COLO829 (cell line): ENCODE measurements around the gene GPC5.

Experiments used
- DNase-seq: peaks from one replicate; pipeline ENCODE4 v3.0.0; 2012; ENCODE audit warnings: low spot score

Gene GPC5

DNA sequence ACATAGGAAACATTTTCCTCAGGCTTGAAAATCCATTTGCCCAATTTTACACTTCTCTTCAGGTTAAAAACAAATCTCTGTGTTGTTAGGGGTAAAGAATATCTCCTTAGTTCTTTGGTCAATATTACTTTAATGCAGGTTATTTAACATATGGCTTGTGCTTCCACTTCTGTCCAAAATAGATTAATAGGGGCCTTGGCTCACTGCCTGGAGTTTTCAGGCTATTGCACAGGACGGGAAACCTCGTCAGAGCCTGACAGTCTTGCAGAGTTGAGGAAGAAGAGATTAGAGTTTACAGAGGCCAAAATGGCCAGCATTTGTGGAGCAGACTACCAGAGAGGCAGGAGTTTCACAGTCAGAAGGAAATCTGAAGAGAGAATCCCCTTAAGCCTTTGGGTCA, 964.3 kb downstream of the GPC5 start:
- DNase-seq: no peak

DNA sequence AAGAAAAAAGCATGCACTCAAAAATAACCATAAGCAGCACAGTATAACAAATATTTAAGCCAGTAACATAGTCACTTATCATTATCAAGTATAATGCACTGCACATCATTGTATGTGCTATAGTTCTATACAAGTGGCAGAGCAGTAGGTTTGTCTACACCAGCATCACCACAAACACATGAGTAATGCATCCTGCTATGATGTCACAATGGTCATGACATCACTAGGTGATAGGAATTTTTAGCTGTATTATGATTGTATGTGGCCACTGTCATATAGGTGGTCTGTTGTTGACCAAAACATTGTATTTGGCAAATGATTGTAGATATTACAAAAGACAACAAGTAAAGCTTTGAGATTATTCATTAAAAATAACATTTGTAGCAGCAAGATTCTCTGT, 967.5 kb downstream of the GPC5 start:
- DNase-seq: no peak

DNA sequence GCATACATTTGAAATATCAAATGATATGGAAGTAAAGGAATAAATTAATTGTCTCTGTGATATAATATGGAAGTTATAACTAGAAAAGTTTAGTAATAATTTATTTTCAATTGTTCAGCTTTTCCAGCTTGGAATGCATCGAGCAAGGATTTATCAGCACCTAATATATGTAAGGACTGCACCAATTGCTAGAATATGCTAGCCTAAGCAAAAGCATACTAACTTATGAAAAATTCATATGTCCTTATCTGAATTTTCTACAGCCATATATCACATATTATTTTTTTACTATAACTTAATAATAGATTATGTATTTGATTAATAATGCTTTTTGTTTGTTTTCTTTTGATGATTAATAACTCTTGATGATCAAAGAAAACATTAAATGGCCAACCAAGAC, 979.0 kb downstream of the GPC5 start:
- DNase-seq: no peak

DNA sequence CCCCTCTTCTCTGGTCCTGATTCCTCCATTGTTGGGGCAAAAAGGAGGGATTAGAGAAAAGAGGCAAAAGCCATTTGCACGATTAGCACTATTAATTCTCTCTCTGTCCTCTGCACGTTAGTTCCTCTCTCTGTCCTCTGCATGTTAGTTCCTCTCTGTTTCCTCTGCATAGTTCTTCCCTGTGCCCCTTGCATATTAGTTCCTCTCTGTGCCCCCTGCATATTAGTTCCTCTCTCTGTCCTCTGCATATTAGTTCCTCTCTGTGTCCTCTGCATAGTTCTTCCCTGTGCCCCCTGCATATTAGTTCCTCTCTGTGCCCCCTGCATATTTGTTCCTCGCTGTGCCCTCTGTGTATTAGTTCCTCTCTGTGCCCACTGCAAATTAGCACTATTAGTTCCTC, 981.0 kb downstream of the GPC5 start:
- no peak for DNase-seq

DNA sequence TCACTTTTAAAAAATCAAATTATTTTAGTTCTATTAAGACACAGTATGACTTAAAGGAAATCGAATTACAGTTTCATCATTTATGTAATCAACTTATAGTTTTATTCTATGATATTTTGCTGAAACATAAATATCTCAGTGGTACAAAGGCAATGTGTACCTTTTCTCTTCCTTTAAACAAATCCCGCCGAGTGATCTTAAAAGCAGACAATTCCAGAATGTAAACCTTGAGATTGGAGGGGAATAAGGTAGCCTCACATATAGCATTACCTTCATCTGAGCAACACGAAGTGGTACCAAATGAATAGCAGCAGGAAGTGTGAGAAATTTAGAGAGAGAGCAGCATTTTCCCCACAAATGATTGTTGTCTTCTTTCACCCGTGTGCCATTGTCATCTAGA, 986.0 kb downstream of the GPC5 start:
- no peak for DNase-seq

DNA sequence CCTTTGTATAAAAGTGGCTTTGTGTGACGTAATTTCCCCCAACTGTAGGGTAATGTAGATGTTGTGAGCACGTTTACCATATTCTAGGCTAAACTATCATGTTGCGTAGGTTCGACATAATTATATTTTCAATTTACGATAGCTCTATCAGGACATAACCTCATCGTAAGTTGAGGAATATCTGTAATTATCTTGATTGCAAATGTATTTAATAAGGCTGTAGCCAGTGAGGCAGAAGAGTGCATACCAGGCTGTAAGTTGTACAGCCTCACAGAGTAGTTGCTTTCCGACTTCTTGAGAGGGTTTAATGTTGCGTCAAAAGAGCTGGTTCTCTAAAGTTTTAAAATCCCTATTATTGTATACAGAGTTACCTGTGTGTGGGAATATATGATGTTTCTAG, 988.8 kb downstream of the GPC5 start:
- DNase-seq: no peak

DNA sequence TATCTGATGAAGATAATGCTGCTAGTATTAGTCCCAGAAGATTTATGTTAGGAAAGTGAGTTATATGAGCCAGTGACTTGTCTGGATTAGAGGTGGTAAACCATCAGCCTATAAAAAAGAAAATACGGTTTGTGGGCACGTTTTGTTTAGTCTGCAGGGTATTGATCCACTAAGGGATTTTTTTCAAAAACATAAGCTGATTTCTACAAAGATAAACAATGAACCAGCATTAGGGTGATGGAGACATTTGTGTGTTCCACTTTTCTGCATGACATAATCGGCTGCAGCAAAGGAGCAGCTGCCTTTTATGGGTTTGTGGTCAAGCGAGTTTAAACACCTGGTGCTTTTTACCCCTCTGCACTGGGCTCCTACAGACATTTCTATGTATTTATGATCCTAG, 991.8 kb downstream of the GPC5 start:
- no peak for DNase-seq

DNA sequence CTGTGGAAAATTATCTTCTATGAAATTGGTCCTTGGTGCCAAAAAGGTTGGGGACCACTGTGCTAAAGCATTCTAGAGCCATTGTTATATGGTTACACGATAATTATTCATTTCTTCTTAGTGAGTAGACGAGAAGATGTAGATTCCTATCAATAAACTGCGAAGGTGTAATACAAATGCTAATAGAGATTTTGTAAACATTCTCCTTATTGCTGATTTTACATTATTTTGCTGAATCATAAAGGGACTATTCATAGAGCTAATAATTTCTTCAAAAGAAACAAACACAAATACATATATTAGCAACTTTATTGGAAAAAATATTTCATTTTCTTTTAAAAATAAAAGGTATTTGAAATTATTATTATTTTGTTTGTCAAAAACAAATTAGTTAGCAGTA, 1005.2 kb downstream of the GPC5 start:
- DNase-seq: no peak

DNA sequence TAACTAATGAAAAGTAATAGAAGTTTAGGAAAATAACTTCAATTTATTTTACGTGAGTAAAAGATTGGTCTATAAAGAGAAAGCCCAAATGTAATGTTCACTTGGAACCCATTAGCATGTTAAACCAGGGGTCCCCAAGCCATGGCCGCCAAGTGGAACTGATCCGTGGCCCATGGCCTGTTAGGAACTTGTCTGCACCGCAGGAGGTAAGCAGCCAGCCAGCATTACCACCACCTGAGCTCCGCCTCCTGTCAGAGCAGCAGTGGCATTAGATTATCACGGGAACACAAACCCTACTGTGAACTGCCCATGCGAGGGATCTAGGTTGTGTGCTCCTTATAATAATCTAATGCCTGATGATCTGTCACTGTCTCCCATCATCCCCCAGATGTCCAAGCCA, 1009.4 kb downstream of the GPC5 start:
- no peak for DNase-seq

DNA sequence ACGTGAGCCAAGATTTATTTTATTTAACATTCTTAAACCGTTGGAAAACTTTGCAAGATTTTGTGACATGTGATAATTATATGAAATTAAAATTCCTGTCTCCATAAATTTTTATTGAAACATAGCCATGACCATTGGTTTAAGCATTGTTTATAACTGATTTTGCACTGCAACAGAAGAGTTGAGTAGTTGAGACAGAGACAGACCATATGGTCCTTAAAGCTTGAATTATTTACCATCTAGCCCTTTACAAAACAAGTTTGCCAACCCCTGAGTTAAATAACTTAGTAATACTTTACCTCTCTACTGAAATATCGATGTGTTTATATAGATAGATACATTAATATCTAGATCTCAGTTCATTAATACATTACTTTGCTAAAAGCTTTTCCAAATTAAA, 1014.1 kb downstream of the GPC5 start:
- no peak for DNase-seq

DNA sequence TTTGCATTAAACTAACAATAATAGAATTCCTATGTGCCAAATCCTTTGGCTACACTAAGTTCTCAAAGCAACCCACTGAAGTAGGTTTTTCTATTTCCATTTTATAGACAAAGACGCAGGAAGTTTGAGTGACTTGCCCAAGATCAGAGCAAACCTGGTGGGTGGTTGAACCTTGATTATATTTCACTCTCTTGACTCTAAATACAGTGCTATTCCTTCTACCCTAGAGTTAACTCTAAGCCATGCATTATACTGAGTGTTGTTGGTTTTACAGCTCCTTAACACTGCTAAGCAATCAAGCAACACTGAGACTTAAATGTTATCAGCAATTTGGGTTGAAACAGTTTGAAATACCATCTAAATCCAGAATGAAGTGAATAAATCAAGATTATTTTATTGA, 1014.6 kb downstream of the GPC5 start:
- no peak for DNase-seq

DNA sequence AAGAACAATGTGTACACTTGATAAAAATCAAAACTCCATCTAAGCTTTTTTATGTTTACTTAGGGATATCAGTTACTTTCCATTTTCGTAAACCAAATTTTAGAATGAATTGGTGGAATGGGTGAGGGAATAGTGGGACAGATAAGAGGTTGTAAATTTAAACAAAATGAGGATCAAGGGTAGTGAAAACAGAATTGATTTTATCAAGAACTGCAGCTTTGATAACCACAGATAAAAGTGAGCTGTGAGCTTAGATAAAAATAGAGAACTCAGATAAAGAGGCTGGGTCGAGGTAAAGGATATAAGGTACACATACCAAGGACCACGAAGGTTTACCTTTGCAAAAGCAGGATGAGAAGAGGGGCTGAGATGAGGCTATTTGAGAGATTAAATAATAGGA, 1015.0 kb downstream of the GPC5 start:
- no peak for DNase-seq

DNA sequence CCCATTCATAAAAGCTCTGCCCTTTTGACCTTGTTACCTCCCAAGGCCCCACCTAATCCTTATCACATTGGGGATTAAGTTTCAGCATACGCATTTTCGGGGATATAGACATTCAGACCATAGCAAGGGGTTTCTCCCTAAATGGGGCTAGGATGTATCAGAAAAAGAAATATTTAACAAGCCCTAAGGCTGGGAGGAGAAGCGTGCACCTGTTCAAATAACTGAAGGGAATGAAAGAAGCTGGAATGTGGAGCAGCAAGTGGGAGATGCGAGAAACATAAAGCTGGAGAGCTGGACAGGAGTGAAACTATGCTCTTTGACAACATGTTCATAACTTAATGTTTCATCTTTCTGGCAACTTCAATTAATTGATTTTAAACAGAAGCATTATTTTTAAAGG, 1016.4 kb downstream of the GPC5 start:
- DNase-seq: no peak

DNA sequence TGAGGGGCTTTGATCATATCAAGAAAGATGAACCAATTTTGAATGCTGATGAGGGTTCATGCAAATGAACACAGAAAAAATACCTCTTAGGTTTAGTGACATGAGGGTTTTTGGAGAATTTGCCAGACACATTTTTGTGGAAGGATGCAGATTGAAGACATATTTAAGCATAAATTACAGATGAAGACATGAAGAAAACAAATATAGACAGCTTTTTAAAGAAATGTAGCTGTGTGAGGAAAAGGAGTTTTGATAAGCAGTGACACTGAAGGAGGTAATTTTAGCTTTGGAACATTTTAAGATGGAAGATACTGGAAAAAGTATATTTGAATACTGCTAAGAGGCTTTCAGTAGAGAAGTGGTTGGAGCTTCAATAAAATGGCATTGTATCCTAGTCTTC, 1017.4 kb downstream of the GPC5 start:
- DNase-seq: no peak

DNA sequence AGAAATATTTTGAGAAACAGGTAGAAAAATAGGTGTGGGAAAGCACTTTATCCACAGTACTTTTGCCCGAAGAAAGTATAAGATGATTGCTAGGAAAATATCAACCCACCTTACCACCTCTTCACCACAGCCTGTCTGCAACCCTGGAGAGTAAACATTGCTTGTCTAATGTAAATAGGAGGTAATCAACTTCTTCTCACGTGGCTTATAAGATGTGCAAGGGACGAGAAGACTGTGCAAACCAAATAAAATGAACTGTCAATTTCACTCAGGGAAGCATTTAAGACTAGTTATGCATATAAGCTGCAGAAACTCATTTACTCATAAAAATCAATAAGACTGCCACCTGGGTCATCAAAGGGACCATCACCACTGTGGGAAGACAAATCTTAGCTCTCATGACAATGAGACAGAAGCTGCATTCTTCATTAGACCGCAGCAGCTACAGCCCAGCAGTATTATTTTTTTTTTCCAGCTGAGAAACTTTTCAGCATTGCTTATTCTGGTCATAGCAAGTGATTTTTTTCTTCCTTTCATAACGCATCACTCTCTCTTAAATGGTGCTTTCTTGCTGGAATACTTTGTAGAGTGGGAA, 1020.5 kb downstream of the GPC5 start:
- DNase-seq: no peak

DNA sequence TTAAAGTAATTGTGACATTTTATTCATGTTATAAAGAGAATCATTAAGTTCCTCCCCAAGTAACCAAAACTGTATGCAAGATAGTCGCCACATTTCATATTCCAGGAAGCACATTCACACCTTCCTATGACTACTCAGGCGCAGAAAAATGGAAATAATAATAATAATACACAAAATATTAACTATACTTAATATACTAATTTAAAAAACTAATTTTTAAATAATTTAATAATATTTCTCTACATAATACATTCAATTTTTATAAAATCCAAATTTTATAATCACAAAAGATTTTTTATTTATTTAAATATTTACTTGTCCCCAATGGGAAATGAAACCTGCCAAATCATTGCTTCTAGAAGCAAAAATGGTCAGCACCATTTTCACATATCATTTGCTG, 1030.8 kb downstream of the GPC5 start:
- no peak for DNase-seq

DNA sequence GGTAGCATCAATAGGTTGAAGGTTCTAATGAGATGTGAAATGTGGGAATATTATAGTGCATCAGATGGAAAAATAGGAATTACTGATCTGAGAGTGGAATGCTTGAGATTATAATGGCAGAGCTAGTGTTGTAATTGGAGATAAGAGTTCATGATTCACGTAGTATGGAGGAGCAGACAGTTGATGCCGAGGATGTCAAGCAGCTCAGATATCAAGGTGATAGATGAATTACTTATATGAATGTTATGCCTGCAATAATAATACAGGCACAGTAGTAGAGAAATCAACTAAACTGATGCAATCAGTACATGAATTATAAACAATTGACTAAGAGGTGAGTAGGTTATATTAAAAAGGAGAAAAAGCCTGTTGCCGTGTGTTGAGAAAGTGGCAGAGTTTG, 1035.0 kb downstream of the GPC5 start:
- no peak for DNase-seq

DNA sequence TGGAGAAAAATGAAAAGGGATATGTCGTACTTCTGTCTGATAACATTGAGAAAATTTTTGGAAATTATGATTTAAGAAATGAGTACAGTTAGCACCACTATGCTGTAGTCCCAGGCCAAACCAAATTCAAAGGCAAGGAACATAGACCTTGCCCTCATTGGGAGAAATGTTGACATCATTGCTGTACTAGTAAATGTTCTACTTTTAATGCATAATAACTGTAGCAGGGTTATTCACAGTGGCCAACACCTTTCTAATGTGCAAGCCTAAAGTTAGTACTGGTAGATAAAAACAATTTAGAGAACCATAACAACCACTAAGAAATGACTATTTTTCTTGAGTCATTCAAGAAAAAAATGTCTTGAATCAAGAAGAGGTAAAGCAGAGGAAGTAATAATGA, 1035.5 kb downstream of the GPC5 start:
- no peak for DNase-seq

DNA sequence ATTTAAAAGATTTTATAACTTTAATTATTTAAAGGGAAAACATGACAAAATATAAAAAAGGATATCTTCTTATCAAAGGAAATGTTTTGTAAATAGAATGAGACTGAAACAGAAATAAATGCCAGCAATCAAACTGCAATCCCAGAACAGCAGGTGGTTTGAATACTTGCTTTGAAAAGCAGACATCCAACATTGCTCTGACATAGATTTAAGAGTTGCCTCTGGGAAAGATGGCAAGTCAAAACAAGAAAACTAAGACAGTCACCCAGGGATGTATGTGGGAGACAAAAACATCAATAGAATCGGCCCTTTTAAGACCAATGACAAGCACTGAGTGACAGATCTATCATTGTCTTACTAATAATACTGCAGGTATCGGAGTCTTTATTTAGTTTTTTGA, 1038.5 kb downstream of the GPC5 start:
- no peak for DNase-seq

DNA sequence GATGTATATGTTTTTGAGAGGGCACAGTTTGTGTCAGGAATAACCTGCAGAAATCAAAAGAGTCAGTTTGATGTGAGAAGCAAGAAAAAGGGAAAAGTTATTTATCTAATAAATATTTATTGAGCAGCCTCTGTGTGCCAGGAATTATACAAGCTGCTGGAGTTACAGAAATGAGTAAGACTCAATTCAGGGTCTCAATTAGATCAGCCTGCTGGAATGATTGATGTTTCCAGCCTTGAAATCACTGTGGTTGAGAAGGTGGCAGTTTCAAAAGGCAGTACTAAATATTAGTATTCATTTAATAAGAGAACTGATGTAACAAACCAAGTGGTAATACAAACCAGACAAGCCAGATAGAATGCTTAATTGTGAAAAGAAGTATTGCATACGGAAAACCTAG, 1045.8 kb downstream of the GPC5 start:
- DNase-seq: no peak

DNA sequence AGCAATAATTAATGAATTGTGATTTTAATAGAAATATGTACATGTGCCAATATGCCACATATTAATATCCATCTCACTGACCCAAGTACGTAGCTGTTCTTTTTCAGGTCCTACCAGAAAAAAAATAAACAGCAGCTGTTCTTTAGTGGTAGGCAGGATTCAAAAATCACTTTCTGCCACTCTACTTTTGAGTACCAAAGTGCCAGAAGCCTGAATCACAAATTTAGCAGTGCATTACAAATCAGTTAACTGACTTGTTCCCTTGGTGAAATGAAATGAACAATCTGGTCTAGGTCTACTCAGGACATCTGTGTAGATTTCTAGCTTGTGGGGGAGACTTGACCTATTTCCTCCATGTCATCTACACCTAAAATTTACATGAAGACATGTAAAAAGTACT, 1052.6 kb downstream of the GPC5 start:
- no peak for DNase-seq

DNA sequence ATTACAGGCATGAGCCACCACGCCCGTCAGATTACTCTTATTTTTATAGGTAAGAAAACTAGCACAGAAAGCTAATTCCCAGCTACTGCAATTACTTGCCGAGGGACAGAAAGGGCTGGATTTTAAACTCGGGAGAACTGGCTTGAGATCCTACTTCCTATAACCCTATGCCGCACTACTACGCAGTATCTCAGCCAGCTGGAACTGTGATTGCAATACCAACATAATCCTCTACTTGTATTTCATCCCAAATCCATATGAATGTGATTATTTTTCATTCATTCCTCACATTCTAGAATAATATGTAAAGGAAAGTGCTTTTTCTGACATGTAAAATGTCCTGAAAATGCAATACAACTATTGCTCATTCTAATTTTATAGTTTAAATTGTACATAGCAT, 1054.4 kb downstream of the GPC5 start:
- no peak for DNase-seq

DNA sequence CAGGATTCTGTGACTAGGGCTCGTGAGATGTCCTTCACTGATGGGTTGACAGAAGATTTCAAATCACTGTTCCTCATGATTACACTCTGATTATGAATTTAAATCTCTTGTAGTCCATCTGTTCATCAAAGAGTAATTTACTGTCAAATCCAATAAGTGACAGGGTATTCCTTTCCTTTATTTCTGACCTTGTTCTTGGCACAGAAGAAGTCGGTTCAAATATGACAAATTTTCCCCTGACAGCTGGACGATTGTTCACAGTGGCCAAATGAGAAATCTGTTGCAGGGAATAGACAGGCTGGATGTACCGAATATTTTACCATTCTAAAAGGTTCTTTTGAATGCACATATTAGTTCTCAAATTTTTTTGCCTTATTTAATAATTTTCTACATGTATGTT, 1060.9 kb downstream of the GPC5 start:
- no peak for DNase-seq

DNA sequence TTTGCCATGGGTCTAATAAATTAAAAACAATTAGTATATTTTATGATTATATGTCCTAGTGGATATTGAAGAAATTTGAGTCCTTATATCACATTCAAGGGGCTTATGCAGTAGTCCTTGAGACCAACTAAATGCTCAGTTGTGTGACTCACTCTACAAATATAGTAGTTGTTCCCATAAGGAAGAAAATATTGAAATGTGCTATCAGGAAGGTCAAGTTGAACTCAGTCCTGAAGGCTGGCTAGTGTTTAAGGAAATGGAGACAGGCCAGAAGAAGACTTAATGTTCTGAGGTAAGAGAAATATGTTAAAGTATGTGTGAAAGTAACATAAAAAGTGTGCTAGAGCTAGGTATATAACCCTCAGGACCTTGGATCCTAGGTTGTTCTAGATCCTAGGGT, 1062.1 kb downstream of the GPC5 start:
- no peak for DNase-seq

DNA sequence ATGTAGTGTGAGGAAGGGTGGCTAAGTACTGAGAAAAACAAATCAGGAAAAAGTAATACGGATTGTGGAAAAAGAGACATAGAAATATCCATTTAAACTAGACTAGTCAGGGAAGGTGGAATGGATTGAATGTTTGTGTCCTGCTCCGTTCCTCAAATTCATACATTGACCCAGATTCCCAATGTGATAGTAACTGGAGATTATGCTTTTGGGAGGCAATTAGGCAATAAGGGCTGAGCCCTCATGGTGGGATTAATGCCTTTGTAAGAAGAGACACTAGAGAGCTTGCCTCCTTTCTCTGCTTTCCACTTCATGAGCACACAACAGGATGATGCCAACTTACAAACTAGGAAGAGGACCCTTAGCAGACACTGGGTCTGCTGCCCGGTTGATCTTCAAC, 1063.0 kb downstream of the GPC5 start:
- no peak for DNase-seq
